Skin epidermis (tissue), 12 donors: ENCODE data around the gene RBL2.
"Not testable (repeated sequence)": the region's sequence is repeated elsewhere in the genome, so short reads cannot be mapped to it uniquely, and the experiment has no call there.

Experiments used
- H3K27ac ChIP-seq, 21 experiments: fragments of 200-600 bp; sonication (generic) in 11 of 21; one replicate each; pipeline ENCODE4 v1.5.0; 2020; ENCODE audit warnings: mild to moderate bottlenecking in 3 of 21, inconsistent platforms in 2 of 21, moderate library complexity in 2 of 21
- H3K4me3 ChIP-seq, 7 experiments: fragments of 200-600 bp; sonication (generic) in 2 of 7; one replicate each; pipeline ENCODE4 v1.5.0; 2020; ENCODE audit warnings: inconsistent platforms in 2 of 7, mild to moderate bottlenecking in 2 of 7, moderate library complexity in 1 of 7

The RBL2 gene

GRCh38 chr16:53434377-53435065 lies at the start of gene RBL2:
RBL2 (plus strand) TSS chr16:53434471; CDS start chr16:53434557, 86 bp downstream.
- Histone ChIP-seq H3K4me3 (peak within 1 kb of the TSS; percentile 77 to 99 (median 94)), H3K27ac (peak within 1 kb of the TSS; percentile 86 to 98 (median 94))

GRCh38 chr16:53384610-53385009 lies 49.7 kb upstream of the RBL2 start:
- not testable (repeated sequence) for H3K4me3 ChIP-seq, H3K27ac ChIP-seq

- Histone ChIP-seq H3K27ac (no peak overlapping the region), H3K4me3 (no peak overlapping the region)
These were observed 29.3 kb upstream of the RBL2 start for GRCh38 chr16:53404959-53405358.

- Histone ChIP-seq H3K4me3 (no peak overlapping the region), H3K27ac (no peak overlapping the region)
These were observed 21.7 kb upstream of the RBL2 start for GRCh38 chr16:53412549-53412948.

- Histone ChIP-seq H3K27ac (no peak overlapping the region), H3K4me3 (no peak overlapping the region)
These were observed 20.4 kb upstream of the RBL2 start for GRCh38 chr16:53413864-53414263.

- Histone ChIP-seq H3K4me3 (peak overlapping the region in 1 of 7 experiments; percentile 5), H3K27ac (no peak overlapping the region)
These were observed 19.9 kb upstream of the RBL2 start for GRCh38 chr16:53414381-53414780.

GRCh38 chr16:53415504-53415903 lies 18.8 kb upstream of the RBL2 start:
- no peak overlapping the region for H3K4me3 ChIP-seq
- no peak overlapping the region for H3K27ac ChIP-seq

GRCh38 chr16:53417011-53417410 lies 17.3 kb upstream of the RBL2 start:
- Histone ChIP-seq H3K27ac (peak overlapping the region in 2 of 21 experiments; percentile 22 to 44), H3K4me3 (no peak overlapping the region)

GRCh38 chr16:53417976-53418375 lies 16.3 kb upstream of the RBL2 start:
- no peak overlapping the region for H3K4me3 ChIP-seq
- H3K27ac ChIP-seq = no peak overlapping the region

- H3K27ac ChIP-seq = peak overlapping the region in 3 of 21 experiments; percentile 25 to 55 (median 49)
- H3K4me3 ChIP-seq = not testable (repeated sequence)
These were observed 14.9 kb upstream of the RBL2 start for GRCh38 chr16:53419383-53419709.

GRCh38 chr16:53421248-53421647 lies 13.0 kb upstream of the RBL2 start:
- Histone ChIP-seq H3K27ac (no peak overlapping the region), H3K4me3 (no peak overlapping the region)

GRCh38 chr16:53423968-53424367 lies 10.3 kb upstream of the RBL2 start:
- H3K4me3 ChIP-seq, H3K27ac ChIP-seq: not testable (repeated sequence)

- H3K27ac ChIP-seq = no peak overlapping the region
- no peak overlapping the region for H3K4me3 ChIP-seq
These were observed 5.6 kb upstream of the RBL2 start for GRCh38 chr16:53428681-53429080.

- H3K4me3 ChIP-seq = no peak overlapping the region
- H3K27ac ChIP-seq = no peak overlapping the region
These were observed 4.9 kb upstream of the RBL2 start for GRCh38 chr16:53429221-53429943.

GRCh38 chr16:53430363-53430762 lies 3.9 kb upstream of the RBL2 start:
- H3K4me3 ChIP-seq = no peak overlapping the region
- H3K27ac ChIP-seq = no peak overlapping the region

- peak overlapping the region in 4 of 7 experiments; percentile 77 to 99 (median 90) for H3K4me3 ChIP-seq
- peak overlapping the region in 19 of 21 experiments; percentile 86 to 98 (median 94) for H3K27ac ChIP-seq
These were observed 762 bp upstream of the RBL2 start for GRCh38 chr16:53433509-53433908.

GRCh38 chr16:53433930-53434376 lies 318 bp upstream of the RBL2 start:
- peak overlapping the region in 20 of 21 experiments; percentile 86 to 98 (median 94) for H3K27ac ChIP-seq
- H3K4me3 ChIP-seq = peak overlapping the region; percentile 77 to 99 (median 94)

- H3K4me3 ChIP-seq = peak overlapping the region; percentile 77 to 99 (median 94)
- H3K27ac ChIP-seq = peak overlapping the region; percentile 86 to 98 (median 94)
These were observed 906 bp downstream of the RBL2 start for GRCh38 chr16:53435066-53435688.

GRCh38 chr16:53440125-53440524 lies 5.9 kb downstream of the RBL2 start:
- H3K4me3 ChIP-seq = no peak overlapping the region

GRCh38 chr16:53445534-53445933 lies 11.3 kb downstream of the RBL2 start:
- Histone ChIP-seq H3K27ac (peak overlapping the region in 1 of 21 experiments; percentile 18), H3K4me3 (no peak overlapping the region)

More at GRCh38 chr16:53440125-53440524, 5.9 kb downstream of the RBL2 start:
- H3K27ac ChIP-seq = no peak overlapping the region

GRCh38 chr16:53446090-53446489 lies 11.8 kb downstream of the RBL2 start:
- Histone ChIP-seq H3K27ac (peak overlapping the region in 1 of 21 experiments; percentile 18), H3K4me3 (no peak overlapping the region)
